ENCODE data around the gene BRIP1.

Gene BRIP1

DNA sequence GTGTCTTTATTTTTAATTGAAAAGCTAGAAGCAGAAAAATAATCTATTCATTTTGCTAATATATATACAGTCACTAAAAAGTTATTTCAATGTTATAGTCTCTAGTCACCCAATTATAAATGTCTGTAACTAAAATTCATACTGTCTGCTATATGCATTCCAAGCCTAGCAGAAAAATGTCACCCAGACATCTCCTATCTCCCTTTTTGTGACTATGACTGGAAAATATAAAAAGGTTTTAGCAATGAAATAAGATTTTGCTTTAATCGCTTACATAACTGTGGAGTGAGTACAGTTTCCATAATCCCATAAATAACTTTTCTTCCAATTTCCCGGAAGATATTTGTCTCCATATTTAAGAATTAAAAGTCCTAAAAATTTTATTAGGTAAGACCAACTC lies 88.6 kb downstream of the BRIP1 start:
- no peak for TF ChIP-seq TEAD4 (IDR thresholded peaks at IDR 0.05)
- TF ChIP-seq, protein P1, sequence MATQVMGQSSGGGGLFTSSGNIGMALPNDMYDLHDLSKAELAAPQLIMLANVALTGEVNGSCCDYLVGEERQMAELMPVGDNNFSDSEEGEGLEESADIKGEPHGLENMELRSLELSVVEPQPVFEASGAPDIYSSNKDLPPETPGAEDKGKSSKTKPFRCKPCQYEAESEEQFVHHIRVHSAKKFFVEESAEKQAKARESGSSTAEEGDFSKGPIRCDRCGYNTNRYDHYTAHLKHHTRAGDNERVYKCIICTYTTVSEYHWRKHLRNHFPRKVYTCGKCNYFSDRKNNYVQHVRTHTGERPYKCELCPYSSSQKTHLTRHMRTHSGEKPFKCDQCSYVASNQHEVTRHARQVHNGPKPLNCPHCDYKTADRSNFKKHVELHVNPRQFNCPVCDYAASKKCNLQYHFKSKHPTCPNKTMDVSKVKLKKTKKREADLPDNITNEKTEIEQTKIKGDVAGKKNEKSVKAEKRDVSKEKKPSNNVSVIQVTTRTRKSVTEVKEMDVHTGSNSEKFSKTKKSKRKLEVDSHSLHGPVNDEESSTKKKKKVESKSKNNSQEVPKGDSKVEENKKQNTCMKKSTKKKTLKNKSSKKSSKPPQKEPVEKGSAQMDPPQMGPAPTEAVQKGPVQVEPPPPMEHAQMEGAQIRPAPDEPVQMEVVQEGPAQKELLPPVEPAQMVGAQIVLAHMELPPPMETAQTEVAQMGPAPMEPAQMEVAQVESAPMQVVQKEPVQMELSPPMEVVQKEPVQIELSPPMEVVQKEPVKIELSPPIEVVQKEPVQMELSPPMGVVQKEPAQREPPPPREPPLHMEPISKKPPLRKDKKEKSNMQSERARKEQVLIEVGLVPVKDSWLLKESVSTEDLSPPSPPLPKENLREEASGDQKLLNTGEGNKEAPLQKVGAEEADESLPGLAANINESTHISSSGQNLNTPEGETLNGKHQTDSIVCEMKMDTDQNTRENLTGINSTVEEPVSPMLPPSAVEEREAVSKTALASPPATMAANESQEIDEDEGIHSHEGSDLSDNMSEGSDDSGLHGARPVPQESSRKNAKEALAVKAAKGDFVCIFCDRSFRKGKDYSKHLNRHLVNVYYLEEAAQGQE (IDR thresholded peaks at IDR 0.05; ENCODE audit: low read depth), result no peak
- no peak for TF ChIP-seq CREB1 (IDR thresholded peaks at IDR 0.05; ENCODE audit: low read depth)

DNA sequence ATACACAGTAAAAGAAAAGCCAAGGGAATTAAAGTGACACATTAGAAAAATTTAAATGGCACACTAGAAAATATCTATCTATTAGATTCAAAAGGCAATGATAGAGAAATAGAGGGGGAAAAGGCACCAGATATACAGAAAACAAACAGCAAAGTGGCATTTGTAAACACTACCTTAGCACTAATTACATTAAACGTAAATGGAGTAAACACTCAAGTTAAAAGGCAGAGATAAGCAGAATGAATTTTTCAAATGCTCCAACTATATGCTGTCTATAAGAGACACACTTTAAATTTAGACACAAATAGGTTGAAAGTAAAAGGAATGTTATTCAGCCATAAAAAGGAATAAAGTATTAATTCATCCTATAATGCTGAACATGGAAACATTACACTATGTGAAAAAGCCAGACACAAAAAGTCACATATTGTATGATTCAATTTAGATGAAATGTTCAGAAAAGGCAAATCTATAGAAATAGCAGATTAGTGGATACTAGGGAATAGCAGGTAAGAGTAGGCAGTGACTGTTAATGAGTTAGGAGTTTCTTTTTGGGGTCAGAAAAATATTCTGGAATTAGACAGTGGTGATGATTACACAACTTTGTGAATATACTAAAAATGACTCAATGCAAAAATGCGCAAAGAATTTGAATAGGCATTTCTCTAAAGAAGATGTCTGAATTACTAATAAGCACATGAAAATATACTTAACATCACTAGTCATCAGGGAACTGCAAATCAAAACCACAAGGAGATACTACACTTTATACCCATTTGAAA lies 92.4 kb downstream of the BRIP1 start:
- TF ChIP-seq YY1 (IDR thresholded peaks at IDR 0.05; ENCODE audit: low read depth) (no peak), TCF12 (IDR thresholded peaks at IDR 0.05; ENCODE audit: low read depth) (no peak), CEBPB (IDR thresholded peaks at IDR 0.05) (no peak), FOXM1 (IDR thresholded peaks at IDR 0.05; ENCODE audit: borderline replicate concordance, low read depth) (no peak), EP300 (IDR thresholded peaks at IDR 0.05; ENCODE audit: borderline replicate concordance) (no peak)
- TF ChIP-seq, protein P2, sequence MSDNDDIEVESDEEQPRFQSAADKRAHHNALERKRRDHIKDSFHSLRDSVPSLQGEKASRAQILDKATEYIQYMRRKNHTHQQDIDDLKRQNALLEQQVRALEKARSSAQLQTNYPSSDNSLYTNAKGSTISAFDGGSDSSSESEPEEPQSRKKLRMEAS (IDR thresholded peaks at IDR 0.05), result no peak

DNA sequence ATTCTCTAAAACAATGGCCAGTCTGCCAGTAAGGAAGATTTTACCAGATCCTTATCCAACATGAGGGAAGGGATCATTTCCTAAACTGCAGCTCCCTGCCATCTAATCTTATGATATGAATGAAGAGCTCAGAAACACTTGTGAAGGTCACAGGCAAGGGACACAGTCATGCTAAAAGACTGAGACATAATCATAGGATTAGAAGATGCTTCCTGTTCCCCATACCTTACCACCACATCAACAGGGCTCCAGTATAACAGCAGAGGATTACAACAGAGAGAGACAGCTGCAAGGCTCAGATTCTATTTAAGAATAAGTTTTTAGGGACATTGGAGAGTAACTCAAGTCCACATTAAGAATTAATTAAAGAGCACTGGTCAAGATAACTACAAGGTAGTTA lies 93.3 kb downstream of the BRIP1 start:
- no peak for TF ChIP-seq EGR1 (IDR thresholded peaks at IDR 0.05)
- TF ChIP-seq, protein P3, sequence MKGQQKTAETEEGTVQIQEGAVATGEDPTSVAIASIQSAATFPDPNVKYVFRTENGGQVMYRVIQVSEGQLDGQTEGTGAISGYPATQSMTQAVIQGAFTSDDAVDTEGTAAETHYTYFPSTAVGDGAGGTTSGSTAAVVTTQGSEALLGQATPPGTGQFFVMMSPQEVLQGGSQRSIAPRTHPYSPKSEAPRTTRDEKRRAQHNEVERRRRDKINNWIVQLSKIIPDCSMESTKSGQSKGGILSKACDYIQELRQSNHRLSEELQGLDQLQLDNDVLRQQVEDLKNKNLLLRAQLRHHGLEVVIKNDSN (IDR thresholded peaks at IDR 0.05), result no peak

DNA sequence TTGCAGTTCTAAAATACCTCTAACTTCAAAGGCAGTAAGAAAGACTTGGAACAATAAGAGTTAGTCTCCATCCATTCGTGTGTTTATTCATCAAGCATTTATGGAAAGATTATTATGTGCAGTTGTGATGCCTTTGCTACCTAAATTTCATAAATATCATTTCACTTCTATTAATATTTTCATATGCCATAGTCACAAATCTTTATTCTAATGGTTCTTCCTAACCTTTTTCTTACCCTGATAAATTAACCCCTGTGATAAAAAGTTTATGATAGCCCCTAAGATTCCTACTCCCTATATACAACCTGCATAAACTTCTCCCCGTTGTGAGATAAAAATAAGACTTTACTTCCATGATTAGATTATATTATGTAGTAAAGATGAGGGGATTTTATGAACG lies 94.9 kb downstream of the BRIP1 start:
- TF ChIP-seq ZBTB7A (IDR thresholded peaks at IDR 0.05; ENCODE audit: low read depth) (no peak), NFIC (IDR thresholded peaks at IDR 0.05) (no peak), YY1 (IDR thresholded peaks at IDR 0.05; ENCODE audit: low read depth) (no peak), CREB1 (IDR thresholded peaks at IDR 0.05; ENCODE audit: low read depth) (no peak), FOXM1 (IDR thresholded peaks at IDR 0.05; ENCODE audit: borderline replicate concordance, low read depth) (no peak), TEAD4 (IDR thresholded peaks at IDR 0.05) (no peak)
- TF ChIP-seq, protein P3 (IDR thresholded peaks at IDR 0.05), result no peak

DNA sequence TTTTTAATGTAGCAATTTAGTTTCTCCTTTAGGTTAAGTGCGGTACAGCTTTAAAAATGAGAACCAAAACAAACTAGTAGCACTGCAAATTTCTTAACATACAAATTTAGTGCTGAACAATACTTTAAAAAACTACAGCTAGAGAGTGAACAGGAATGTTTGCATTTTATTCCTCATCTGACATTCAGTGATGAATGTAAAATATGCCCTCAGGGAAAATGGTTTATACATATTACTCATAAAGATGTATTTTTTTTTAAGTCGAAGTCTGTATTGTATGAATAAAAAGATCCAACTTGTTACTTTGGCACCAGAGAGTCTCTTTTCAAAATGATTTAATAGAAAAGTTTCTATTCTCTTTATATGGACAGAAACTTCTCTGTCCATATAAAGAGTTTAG lies 96.8 kb downstream of the BRIP1 start:
- TF ChIP-seq CEBPB (IDR thresholded peaks at IDR 0.05) (no peak), EP300 (IDR thresholded peaks at IDR 0.05; ENCODE audit: borderline replicate concordance) (no peak), ZBTB7A (IDR thresholded peaks at IDR 0.05; ENCODE audit: low read depth) (no peak), NFIC (IDR thresholded peaks at IDR 0.05) (no peak)

DNA sequence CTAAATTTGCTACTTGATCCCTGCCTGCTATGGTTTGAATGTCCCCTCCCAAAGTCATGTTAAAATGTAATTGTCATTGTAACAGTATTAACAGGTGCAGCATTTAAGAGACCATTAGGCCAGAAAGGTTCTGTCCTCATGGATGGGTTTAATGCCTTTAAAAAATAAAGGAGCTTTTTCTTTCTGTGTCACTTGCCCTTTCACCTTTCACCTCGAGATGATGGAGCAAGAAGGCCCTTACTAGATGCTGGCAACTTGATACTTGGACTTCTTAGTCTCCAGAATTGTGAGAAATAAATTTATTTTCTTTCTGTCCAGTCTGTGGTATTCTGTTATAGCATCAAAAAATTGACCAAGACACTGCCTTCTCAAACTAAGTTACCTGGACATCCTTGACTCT lies 98.5 kb downstream of the BRIP1 start:
- TF ChIP-seq, protein P3 (IDR thresholded peaks at IDR 0.05), result no peak
- TF ChIP-seq ZBTB7A (IDR thresholded peaks at IDR 0.05; ENCODE audit: low read depth) (no peak), TCF12 (IDR thresholded peaks at IDR 0.05; ENCODE audit: low read depth) (no peak)

DNA sequence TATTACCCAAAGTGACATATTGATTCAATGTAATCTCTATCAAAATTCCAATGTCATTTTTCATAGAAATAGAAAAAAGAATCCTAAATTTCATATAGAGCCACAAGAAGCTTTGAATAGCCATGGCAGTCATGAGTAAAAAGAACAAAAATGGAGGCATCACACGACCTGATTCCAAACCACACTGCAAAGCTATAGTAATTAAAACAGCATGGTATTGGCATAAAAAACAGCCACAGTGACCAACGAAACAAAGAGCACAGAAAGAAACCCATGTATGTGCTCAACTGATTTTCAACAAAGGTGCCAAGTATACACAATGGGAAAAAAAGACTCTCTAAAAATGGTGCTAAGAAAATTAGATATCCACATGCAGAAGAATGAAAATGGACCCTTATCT lies 101.5 kb downstream of the BRIP1 start:
- TF ChIP-seq, protein P3 (IDR thresholded peaks at IDR 0.05), result no peak
- no peak for TF ChIP-seq CREB1 (IDR thresholded peaks at IDR 0.05; ENCODE audit: low read depth)
- TF ChIP-seq FOXM1 (IDR thresholded peaks at IDR 0.05; ENCODE audit: borderline replicate concordance, low read depth), result no peak
- TF ChIP-seq RAD21 (IDR thresholded peaks at IDR 0.05; ENCODE audit: low read depth), result no peak
- TF ChIP-seq TEAD4 (IDR thresholded peaks at IDR 0.05), result no peak
- TF ChIP-seq, protein P1 (IDR thresholded peaks at IDR 0.05; ENCODE audit: low read depth), result no peak
- no peak for TF ChIP-seq EGR1 (IDR thresholded peaks at IDR 0.05)
